Measurements from ENCODE around the gene CNTD1.

Gene CNTD1

GRCh38 chr17:42783062-42783790 lies 15.4 kb upstream of the CNTD1 start:
- no peaks in the 10 kb centered on the region for H3K4me1 ChIP-seq (ENCODE audit: low read length)
- H3K9ac ChIP-seq (ENCODE audit: low read length) = no peak overlapping the region
- H3K36me3 ChIP-seq (replicated peaks; ENCODE audit: low read depth, low read length) = peaks cover 14% of the 10 kb centered on the region
- no peak overlapping the region for H3K4me2 ChIP-seq (ENCODE audit: low read length)
- no peak for TF ChIP-seq EZH2phosphoT487 (IDR thresholded peaks at IDR 0.05; ENCODE audit: low read depth)
- no peaks in the 10 kb centered on the region for H3K9me3 ChIP-seq (ENCODE audit: insufficient read depth, low read length)
- no peak overlapping the region for H3K27ac ChIP-seq (ENCODE audit: low read length)
- H3K27me3 ChIP-seq (ENCODE audit: low read depth, low read length) = no peaks in the 10 kb centered on the region
- H2AFZ ChIP-seq (ENCODE audit: low read depth, low read length) = no peak overlapping the region
- H4K20me1 ChIP-seq (ENCODE audit: insufficient read depth, low read length) = no peaks in the 10 kb centered on the region
- H3K4me3 ChIP-seq (ENCODE audit: low read length) = no peak overlapping the region
- no peaks in the 10 kb centered on the region for H3K79me2 ChIP-seq (ENCODE audit: low read length)

GRCh38 chr17:42783791-42784138 lies 14.9 kb upstream of the CNTD1 start:
- Histone ChIP-seq H3K9ac (ENCODE audit: low read length) (no peak overlapping the region), H3K4me1 (ENCODE audit: low read length) (no peaks in the 10 kb centered on the region), H2AFZ (ENCODE audit: low read depth, low read length) (no peak overlapping the region), H3K27ac (ENCODE audit: low read length) (no peak overlapping the region), H3K9me3 (ENCODE audit: insufficient read depth, low read length) (no peaks in the 10 kb centered on the region), H3K36me3 (replicated peaks; ENCODE audit: low read depth, low read length) (peaks cover 15% of the 10 kb centered on the region), H4K20me1 (ENCODE audit: insufficient read depth, low read length) (no peaks in the 10 kb centered on the region), H3K4me2 (ENCODE audit: low read length) (no peak overlapping the region), H3K79me2 (ENCODE audit: low read length) (no peaks in the 10 kb centered on the region), H3K27me3 (ENCODE audit: low read depth, low read length) (no peaks in the 10 kb centered on the region), H3K4me3 (ENCODE audit: low read length) (no peak overlapping the region)
- TF ChIP-seq CTCF (IDR thresholded peaks at IDR 0.05; ENCODE audit: low read depth, low read length) = no peak
- TF ChIP-seq EZH2phosphoT487 (IDR thresholded peaks at IDR 0.05; ENCODE audit: low read depth) = no peak

DNA sequence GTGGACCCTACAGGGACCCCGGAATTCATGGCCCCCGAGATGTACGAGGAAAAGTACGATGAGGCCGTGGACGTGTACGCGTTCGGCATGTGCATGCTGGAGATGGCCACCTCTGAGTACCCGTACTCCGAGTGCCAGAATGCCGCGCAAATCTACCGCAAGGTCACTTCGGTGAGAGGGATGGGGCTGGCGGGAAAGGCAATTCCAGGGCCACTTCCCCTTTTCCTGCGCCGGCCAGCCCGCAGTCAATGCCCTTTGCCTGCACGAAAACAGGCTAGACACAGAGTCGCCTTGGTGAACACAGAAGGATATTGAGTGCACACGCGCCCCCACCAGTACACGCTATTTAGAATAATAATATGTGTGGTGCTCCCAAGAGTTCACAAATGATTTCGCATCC lies 14.3 kb upstream of the CNTD1 start:
- no peak overlapping the region for H3K4me2 ChIP-seq (ENCODE audit: low read length)

DNA sequence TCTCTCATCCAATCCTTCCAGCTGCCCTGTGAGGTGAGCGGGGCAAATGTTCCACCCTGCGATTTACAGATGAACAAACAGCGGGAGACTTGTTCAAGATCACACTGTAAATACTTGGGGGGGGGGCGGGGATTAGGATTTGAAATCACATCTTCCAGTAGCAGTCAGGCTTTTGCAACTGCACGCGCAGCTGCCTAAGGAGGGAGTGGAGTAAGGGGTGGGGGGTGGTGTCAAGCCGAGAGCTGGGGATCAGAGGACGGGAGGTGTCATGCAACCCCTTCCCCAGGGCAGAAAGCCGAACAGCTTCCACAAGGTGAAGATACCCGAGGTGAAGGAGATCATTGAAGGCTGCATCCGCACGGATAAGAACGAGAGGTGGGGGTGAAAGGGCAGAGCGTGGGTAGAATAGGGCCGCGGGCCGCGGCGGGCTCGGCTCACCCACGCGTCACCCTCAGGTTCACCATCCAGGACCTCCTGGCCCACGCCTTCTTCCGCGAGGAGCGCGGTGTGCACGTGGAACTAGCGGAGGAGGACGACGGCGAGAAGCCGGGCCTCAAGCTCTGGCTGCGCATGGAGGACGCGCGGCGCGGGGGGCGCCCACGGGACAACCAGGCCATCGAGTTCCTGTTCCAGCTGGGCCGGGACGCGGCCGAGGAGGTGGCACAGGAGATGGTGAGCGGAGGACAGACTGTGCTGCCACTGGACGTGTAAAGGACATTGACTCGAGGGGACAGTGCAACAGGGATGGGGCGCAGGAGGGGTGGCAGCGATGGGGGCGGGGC lies 13.7 kb upstream of the CNTD1 start:
- Histone ChIP-seq H3K27ac (ENCODE audit: low read length) (no peak overlapping the region), H3K4me2 (ENCODE audit: low read length) (no peak overlapping the region), H4K20me1 (ENCODE audit: insufficient read depth, low read length) (no peaks in the 10 kb centered on the region), H3K4me1 (ENCODE audit: low read length) (no peaks in the 10 kb centered on the region), H3K27me3 (ENCODE audit: low read depth, low read length) (no peaks in the 10 kb centered on the region), H3K9me3 (ENCODE audit: insufficient read depth, low read length) (no peaks in the 10 kb centered on the region), H3K4me3 (ENCODE audit: low read length) (no peak overlapping the region), H2AFZ (ENCODE audit: low read depth, low read length) (no peak overlapping the region), H3K79me2 (ENCODE audit: low read length) (no peaks in the 10 kb centered on the region), H3K9ac (ENCODE audit: low read length) (no peak overlapping the region), H3K36me3 (replicated peaks; ENCODE audit: low read depth, low read length) (peaks cover 8% of the 10 kb centered on the region)
- TF ChIP-seq EZH2phosphoT487 (IDR thresholded peaks at IDR 0.05; ENCODE audit: low read depth) (no peak), CTCF (IDR thresholded peaks at IDR 0.05; ENCODE audit: low read depth, low read length) (no peak)

More for the DNA sequence above, 14.3 kb upstream of the CNTD1 start:
- H3K4me1 ChIP-seq (ENCODE audit: low read length) = no peaks in the 10 kb centered on the region
- no peak overlapping the region for H3K27ac ChIP-seq (ENCODE audit: low read length)
- no peaks in the 10 kb centered on the region for H3K9me3 ChIP-seq (ENCODE audit: insufficient read depth, low read length)
- no peak overlapping the region for H3K4me3 ChIP-seq (ENCODE audit: low read length)
- H3K79me2 ChIP-seq (ENCODE audit: low read length) = no peaks in the 10 kb centered on the region
- H2AFZ ChIP-seq (ENCODE audit: low read depth, low read length) = no peak overlapping the region
- no peaks in the 10 kb centered on the region for H4K20me1 ChIP-seq (ENCODE audit: insufficient read depth, low read length)
- H3K9ac ChIP-seq (ENCODE audit: low read length) = no peak overlapping the region
- no peaks in the 10 kb centered on the region for H3K27me3 ChIP-seq (ENCODE audit: low read depth, low read length)
- H3K36me3 ChIP-seq (replicated peaks; ENCODE audit: low read depth, low read length) = peaks cover 13% of the 10 kb centered on the region
- TF ChIP-seq CTCF (IDR thresholded peaks at IDR 0.05; ENCODE audit: low read depth, low read length) = no peak
- TF ChIP-seq EZH2phosphoT487 (IDR thresholded peaks at IDR 0.05; ENCODE audit: low read depth) = no peak
